GM21526 (cell line): Measurements from ENCODE around the gene CBFA2T2.

Experiments
- ATAC-seq: cut with Tn5 transposase; IDR thresholded peaks from one replicate; pipeline ENCODE4 v1.9.1; 2021; ENCODE audit warnings: moderate library complexity; ENCODE audit not compliant: unreplicated experiment, low FRiP score

Gene CBFA2T2

DNA sequence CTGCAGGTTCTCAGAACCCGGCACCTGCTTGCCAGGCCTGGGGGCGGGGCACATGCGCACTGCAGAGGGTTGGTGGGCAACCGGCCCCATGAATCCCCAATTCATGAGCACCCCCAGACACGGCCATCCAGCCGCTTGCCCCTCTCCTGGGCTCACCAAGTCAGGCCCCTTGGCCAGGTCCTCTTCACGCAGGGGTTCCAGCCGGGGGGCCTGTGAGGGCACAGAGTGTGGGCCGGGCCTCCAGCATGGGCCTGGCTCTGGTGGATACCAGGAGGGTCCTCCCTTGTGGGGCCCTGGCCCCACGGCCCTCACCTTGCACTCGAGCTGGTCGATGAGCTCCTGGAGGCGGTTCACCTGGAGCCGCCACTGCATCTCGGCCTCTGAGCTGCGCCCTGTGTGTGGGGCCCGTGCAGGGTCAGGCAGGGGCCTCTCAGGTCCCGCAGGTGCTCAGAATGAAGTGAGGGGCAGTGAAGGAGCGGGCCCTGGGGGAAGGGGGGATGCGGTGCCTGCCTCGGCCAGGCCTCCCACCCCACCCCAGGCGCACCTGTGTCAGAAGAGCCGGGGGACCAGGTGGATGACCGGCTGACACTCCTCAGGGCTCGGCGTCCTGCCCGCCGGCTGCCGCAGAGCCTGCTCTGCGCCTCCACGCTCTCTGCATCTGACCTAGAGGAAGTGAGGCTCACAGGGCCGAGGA lies 169.6 kb downstream of the CBFA2T2 start:
- ATAC-seq: no peak

DNA sequence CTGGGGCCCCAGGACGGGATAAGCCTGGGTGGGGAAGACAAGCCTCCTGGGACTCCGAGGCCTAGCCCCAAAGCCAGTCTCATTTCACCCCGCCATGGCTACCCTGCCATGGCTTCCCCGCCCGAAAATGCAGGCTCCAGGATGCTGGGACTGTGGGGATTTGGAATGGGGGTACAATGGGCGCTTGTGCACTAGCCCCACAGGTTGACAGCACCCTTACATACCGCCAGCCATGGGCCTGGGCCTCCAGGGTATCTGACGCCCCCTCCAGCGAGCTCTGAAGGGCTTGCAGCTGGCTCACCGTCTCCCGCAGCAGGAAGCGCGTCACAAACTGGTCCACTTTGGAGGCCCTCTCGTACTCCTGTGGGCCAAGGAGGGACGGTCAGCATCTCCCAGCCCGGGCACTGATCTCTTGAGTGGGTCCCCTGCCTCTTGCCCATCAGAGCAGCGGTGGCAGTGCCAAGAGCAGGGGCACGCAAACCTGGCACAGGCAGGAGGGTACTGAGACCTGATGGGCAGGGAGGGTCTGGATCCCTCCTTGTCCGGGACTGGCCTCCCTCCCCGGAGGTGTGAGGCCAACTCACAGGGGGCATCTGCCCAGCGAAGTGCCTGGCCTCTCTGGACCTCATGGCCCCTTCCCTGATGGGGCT lies 170.3 kb downstream of the CBFA2T2 start:
- no peak for ATAC-seq

DNA sequence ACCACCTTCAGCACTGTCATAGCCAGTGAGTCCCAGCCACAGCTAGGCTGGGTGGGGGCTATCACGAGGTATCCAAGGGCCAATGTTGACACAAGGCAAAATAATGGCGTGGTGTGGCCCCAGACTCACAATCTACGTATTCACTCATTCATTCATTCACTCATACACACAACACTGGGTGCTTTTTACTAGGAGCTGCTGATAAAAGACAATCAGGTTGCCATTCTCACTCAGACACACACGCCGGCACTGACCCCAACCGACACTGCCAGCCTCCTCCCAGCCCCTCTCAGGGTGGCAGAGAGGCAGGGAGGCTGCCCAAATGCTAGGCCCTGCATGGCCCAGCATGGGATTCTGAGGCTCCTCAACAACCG lies 170.8 kb downstream of the CBFA2T2 start:
- ATAC-seq: no peak

- ATAC-seq: no peak
Measured at GRCh38 chr20:33662172-33662571, 172.3 kb downstream of the CBFA2T2 start, which contains the start of gene C20orf144. TSS of gene C20orf144 (plus strand) at chr20:33662327. CDS start at chr20:33662346, 19 bp downstream.

GRCh38 chr20:33663161-33664084 lies 173.5 kb downstream of the CBFA2T2 start:
- no peak for ATAC-seq

GRCh38 chr20:33664085-33664761 lies 174.3 kb downstream of the CBFA2T2 start:
- ATAC-seq: no peak

GRCh38 chr20:33664762-33665144 lies 174.9 kb downstream of the CBFA2T2 start:
- no peak for ATAC-seq

DNA sequence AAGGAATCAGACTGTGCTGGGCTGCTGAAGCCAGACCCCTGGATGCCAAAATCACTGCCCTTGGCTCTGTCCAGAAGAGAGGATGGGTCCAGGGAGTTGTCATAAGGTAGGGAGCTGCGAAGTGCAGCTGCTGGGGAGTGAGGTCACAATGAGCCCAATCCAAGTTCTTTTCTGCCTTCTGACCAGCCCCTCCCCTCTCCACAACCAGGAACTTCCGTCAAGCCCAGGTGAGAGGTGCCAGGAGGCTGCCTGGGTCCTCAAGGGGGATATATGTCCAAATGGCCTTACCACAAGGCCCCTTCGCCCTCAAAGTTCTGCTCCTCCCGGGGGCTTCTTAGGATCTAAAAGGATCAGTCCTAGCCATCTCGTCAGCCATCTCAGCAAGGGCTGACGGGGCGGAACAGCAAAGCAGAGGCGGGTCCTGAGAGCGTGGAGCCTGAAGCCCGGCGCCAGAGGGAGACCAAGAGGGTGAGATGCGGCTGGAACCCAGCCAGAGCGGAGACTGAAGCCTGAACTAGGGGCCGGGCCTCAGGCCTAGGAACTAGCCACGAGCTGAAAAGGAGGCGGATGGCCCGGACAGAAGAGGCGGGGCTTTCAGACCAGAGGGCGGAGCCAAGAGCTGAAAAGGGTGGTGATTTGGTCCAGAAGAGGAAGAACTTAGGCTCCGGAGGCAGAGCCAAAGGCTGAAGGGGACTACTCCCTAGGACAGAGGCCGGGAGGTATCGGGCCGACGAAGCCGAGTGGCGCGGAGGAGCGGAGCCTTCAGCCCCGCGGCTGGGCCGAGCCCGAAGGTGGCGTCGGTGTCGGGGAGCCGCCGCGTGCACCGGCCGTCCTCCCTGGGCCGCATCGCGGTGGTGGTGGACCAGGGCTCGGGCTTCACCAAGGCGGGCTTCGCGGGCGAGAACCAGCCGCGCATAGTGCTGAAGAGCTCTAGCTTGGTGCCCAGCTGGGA lies 176.7 kb downstream of the CBFA2T2 start, which contains the start of gene ACTL10:
Gene ACTL10, plus strand, starts transcription at position 651 of the 952 bp plus-strand sequence. CDS start 555 bp downstream, outside the sequence.
- ATAC-seq: peak; percentile 61

DNA sequence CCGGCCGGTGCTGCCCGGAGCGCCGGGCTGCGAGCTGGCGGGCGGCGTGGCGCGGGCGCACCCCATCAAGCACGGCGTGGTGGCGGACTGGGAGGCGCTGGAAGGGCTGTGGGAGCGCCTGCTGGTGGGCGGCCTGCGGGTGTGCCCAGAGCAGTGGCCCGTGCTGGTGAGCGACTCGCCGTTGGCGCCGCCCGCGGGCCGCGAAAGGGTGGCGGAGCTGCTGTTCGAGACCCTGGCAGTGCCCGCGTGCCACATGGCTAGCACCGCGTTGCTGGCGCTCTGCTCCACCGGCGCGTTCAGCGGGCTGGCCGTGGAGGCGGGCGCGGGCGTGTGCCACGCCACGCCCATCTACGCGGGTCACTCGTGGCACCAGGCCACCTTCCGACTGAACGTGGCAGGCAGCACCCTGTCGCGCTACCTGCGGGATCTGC lies 177.4 kb downstream of the CBFA2T2 start:
- peak; percentile 7 for ATAC-seq

- peak; percentile 31 for ATAC-seq
Measured at GRCh38 chr20:33667676-33668465, 178.0 kb downstream of the CBFA2T2 start.

DNA sequence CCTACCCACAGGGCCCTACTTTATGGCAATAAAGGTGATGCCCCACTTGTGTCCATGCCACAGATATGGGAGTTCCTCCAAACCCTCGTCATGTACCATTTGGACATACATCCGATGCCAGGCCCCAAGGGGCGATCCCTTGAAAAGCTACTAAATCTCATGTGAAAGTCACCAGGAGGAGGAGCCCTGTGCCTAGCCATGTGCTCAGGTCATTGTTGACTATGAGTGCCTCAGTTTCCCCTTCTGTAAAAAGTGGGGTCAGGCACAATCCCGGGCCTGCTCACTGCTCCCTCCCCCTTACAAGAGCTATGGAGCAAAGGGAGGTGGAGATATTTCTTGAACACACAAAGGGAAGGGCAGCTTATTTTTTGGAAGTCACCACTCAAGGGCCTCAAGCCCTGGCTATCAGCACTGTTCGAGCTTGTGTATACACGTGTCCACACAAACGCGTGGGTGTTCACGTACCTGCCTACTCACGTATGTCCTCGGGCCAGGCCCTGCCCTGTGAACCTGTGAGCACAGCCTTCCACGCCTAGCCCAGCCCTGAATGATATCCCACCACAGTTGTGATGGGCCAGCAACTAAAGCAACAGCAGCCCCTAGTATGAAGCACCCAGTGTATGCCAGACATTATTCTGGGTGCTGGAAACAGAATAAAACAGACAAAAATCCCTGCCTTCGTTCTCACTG lies 178.7 kb downstream of the CBFA2T2 start:
- ATAC-seq: no peak

DNA sequence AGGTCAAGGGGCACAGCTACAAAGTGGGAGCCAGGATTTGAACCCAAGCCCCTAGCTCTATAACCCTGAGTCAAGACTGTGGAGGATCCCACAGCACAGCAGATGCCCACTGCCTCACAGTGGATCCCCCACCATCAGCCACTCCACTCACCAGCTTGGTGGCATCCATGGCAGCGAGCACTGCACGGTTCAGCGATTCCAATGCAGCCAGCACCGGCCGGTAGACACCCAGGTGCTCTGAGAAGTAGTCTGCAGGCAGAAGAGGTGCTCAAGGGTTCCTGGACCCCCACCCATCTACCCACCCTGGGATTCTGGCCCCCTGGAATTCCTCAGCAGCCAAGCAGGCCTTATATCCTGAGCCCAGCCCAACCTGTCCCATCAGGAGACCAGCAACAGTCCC lies 179.3 kb downstream of the CBFA2T2 start:
- ATAC-seq: no peak

DNA sequence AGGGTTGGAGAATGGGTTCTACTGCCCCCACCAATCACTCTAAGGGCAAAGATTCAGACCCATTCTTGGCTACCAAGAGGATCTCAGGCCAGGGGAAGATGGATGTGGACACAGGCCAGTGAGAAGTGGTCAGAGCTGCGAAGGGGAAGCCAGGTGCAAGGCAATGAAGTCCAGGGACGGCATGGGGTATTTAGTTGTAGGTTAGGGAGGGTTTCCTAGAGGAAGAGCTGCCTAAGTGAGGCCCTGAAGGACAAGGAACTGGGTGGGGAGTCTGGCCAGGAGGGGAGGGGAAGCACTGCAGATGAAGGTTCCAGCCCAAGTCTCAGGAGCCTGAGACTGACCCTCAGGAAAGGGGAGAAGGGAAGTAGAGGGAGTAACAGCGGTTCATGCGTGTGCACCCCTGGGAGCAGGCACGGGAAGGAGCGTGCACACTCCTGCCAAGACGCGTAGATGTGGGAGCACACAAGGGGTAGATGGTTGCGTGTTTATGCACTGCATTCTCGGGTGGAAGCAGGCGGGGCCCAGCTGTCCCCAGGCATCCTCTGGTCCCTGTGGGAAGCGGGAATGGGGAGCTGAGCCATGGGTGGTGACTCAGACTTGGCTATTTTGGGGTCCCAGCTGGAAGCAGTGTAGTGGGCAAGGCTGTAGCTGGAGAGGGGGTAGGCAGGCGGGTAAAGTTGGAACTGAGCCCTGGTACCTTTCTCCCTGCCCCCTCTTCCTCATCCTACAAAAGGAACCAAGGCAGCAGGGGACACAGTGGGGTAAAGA lies 180.2 kb downstream of the CBFA2T2 start:
- no peak for ATAC-seq

DNA sequence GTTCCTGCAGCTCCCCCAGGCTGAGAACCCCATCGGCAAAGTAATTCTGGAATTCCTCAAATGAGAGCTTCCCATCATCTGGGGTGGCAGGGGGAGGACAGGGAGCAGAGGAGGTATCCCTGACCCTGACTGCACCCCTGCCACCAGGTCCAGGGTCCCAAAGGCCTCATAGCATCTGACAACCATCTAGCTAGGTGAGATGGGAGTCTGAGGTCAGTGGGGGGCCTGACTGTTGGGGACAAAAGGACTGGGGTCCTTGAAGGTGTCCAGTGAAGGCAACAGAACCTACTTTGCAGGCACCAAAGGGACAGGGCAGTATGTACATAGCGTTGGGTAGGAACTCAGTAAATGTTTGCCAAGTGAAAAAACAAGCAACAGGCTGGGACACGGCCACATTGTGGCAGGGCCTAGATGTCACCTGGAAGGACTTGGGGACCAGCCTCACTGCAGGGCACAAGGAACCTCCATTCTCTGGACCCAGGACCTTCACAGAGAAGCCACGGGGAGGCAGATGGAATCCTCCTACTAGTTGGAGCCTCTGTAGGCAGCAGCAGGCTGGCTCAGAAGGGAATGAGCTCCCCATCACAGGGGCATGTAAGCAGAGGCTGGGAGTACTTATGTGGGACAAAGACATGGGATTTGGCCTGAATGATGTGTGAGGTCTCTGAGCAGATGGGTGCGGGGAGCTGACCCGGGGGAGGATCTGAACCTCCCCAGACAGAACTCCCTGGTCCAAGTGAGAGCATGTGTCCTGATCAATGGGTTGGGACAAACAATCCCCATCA lies 181.0 kb downstream of the CBFA2T2 start:
- no peak for ATAC-seq

DNA sequence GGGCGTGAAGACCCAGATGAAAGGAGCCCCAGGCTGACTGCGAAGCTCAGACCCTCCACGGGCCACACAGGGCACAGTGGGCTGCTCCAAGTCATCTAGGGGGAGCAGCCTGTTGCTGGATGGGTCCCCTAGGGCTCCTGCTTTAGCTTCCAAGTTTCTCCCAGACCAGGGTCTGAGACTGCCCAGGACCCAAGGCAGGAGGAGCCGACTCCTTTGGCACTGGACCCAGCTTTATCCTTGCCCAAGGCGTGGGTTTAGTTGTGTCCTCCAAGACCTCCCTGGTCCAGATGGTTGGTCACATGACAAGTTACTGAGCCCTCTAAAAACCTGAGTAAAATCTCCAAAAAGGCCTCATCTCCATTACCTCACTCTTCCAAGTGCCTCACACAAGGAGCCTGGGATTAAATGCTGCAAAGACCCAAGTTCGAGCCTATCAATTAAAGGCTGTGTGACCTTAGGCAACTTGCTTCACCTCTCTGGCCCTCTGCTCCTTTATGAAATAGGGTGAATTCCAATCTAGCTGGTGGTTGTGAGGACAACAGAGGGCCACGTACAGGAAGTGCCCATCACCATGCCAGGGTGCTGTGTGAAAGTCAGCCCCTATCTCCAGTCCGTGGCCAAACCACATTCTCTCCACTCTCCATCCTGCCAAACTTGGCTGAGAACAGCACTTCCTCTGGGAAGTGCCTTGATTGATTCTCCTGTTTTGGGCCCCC lies 181.8 kb downstream of the CBFA2T2 start:
- no peak for ATAC-seq
